GM19452 (cell line): Measurements from ENCODE around the gene NME4.
"Not testable (repeated sequence)": the region's sequence is repeated elsewhere in the genome, so short reads cannot be mapped to it uniquely, and the experiment has no call there.

Source experiments
- ATAC-seq: cut with Tn5 transposase; IDR thresholded peaks from one replicate; pipeline ENCODE4 v1.9.1; 2021; ENCODE audit not compliant: unreplicated experiment

Gene NME4

GRCh38 chr16:396199-396598 is 800 bp upstream of the NME4 start:
- no peak for ATAC-seq

GRCh38 chr16:396605-397004 is 394 bp upstream of the NME4 start:
- no peak for ATAC-seq

GRCh38 chr16:397736-398332 is 835 bp downstream of the NME4 start:
- ATAC-seq = no peak

GRCh38 chr16:398561-399339 is 1.8 kb downstream of the NME4 start:
- ATAC-seq = no peak

- no peak for ATAC-seq
These were observed 2.5 kb downstream of the NME4 start for GRCh38 chr16:399340-400019.

- no peak for ATAC-seq
These were observed 3.1 kb downstream of the NME4 start for GRCh38 chr16:400061-400591.

GRCh38 chr16:401468-402348 is 4.7 kb downstream of the NME4 start, which contains the start of gene DECR2:
TSS of gene DECR2 (plus strand) at chr16:401885. CDS start at chr16:401964, 79 bp downstream.
- ATAC-seq = peak; percentile 54

GRCh38 chr16:404971-405486 is 8.0 kb downstream of the NME4 start:
- ATAC-seq = no peak

GRCh38 chr16:405548-406506 is 8.8 kb downstream of the NME4 start:
- ATAC-seq = no peak

GRCh38 chr16:407253-407652 is 10.3 kb downstream of the NME4 start:
- no peak for ATAC-seq

GRCh38 chr16:410516-411178 is 13.6 kb downstream of the NME4 start:
- no peak for ATAC-seq

- ATAC-seq = no peak
These were observed 14.7 kb downstream of the NME4 start for GRCh38 chr16:411576-412265.

GRCh38 chr16:414395-415169 is 17.6 kb downstream of the NME4 start:
- ATAC-seq = no peak

- ATAC-seq = not testable (repeated sequence)
These were observed 18.1 kb downstream of the NME4 start for GRCh38 chr16:415170-415498.

GRCh38 chr16:422179-422578 is 25.2 kb downstream of the NME4 start:
- ATAC-seq = not testable (repeated sequence)

GRCh38 chr16:424033-424622 is 27.1 kb downstream of the NME4 start:
- ATAC-seq = no peak

- ATAC-seq = no peak
These were observed 27.7 kb downstream of the NME4 start for GRCh38 chr16:424623-425081.
